ENCODE measurements around the gene SHC1.
A peak's percentile ranks its signal among the peaks of the same experiment; 100 is the strongest.

The SHC1 gene

GRCh38 chr1:155007251-155007828 lies 36.8 kb upstream of the SHC1 start:
- TF ChIP-seq, protein P1, sequence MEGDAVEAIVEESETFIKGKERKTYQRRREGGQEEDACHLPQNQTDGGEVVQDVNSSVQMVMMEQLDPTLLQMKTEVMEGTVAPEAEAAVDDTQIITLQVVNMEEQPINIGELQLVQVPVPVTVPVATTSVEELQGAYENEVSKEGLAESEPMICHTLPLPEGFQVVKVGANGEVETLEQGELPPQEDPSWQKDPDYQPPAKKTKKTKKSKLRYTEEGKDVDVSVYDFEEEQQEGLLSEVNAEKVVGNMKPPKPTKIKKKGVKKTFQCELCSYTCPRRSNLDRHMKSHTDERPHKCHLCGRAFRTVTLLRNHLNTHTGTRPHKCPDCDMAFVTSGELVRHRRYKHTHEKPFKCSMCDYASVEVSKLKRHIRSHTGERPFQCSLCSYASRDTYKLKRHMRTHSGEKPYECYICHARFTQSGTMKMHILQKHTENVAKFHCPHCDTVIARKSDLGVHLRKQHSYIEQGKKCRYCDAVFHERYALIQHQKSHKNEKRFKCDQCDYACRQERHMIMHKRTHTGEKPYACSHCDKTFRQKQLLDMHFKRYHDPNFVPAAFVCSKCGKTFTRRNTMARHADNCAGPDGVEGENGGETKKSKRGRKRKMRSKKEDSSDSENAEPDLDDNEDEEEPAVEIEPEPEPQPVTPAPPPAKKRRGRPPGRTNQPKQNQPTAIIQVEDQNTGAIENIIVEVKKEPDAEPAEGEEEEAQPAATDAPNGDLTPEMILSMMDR (IDR thresholded peaks at IDR 0.05; ENCODE audit: low read depth, low read length, missing control alignments), result no peak
- DNase-seq (ENCODE audit: low read depth), result no peak
- no peak overlapping the region for H3K4me3 ChIP-seq (ENCODE audit: low read depth, low read length)

GRCh38 chr1:155006601-155007101 lies 36.1 kb upstream of the SHC1 start:
- DNase-seq (ENCODE audit: low read depth), result no peak
- H3K4me3 ChIP-seq (ENCODE audit: low read depth, low read length), result no peak overlapping the region
- TF ChIP-seq, protein P1 (IDR thresholded peaks at IDR 0.05; ENCODE audit: low read depth, low read length, missing control alignments), result no peak

DNA sequence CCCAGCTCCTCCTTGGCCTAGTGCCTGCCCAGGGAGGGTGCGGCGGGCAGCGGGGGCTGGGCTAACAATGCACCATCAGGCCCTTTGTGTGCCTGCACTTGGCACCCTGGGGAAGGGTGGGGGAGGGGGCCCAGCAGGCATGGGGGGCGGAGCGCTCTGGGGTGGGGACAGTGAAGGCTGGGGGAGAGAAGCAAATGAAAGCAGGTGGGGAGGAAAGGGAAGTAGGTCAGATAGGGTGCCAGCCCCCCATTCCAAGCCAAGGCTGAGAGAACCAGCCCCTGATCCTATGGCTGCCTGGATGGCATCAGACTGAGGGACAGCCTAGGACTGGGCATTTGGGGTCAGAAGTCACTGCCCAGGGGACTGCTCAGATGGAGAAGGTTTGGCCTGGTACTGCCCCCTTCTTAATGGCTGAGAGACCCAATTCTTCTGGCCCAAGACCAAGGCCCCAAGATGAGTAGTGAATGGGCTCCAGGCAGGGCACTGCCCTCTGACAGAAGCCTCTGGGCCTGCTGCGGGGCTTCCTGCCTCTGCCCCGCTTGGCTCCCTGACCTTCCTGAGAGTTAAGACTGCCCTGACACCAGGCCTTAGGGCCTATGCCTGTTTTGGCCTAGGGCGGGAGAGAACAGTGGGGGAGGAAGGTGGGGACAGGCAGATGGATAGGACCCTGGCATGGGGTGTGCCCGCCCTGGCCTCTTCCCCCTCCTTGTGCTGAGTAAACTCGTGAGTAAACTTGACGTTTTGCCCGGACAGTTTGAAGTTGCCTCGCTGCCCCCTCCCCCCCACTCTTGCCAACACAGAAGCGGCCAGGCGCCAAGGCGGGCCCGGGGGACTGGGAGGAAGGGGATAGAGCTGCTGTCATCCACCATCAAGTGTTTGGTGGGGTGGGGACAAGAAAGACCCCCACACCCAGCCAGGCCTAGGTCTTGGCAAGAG lies 34.8 kb upstream of the SHC1 start:
- peak overlapping the region; percentile 91; the same call in 1 of the 2 replicates for H3K4me3 ChIP-seq (ENCODE audit: low read depth, low read length)
- TF ChIP-seq, protein P1 (IDR thresholded peaks at IDR 0.05; ENCODE audit: low read depth, low read length, missing control alignments), result no peak
- no peak for DNase-seq (ENCODE audit: low read depth)

- TF ChIP-seq, protein P1 (IDR thresholded peaks at IDR 0.05; ENCODE audit: low read depth, low read length, missing control alignments), result no peak
- DNase-seq (ENCODE audit: low read depth), result no peak
Measured at GRCh38 chr1:155004352-155005075, 34.0 kb upstream of the SHC1 start.

DNA sequence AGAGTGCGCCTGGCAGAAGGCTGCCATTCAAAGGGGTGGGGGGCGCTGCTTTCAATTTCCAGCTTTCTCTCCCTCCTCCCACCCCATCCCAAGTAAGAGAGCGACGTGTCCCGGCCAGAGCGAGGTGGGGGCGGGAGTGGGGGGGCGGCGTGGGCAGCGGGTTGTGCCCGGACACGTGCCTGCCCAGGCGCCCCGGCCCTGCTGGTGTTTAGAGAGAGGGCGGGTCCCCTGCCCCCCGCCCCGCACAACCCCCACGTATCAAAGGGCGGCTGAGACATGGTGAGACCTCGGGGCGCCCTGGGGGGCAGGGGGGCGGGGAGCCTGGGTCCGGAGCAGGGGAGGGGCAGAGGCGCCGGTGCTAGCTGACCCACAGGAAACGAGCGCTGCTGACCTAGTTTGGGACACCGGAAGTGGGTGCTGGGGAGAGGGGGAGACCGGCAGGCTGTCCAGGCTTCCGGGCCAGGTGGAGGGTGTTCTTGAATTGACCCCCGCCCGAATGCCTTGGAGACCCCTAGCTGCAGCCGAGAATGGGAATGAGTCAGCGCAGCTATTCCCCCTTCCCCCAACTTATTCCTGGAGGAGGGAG lies 33.3 kb upstream of the SHC1 start:
- peak overlapping the region; percentile 91 for H3K4me3 ChIP-seq (ENCODE audit: low read depth, low read length)
- TF ChIP-seq, protein P1 (IDR thresholded peaks at IDR 0.05; ENCODE audit: low read depth, low read length, missing control alignments), result no peak
- DNase-seq (ENCODE audit: low read depth), result no peak

More at GRCh38 chr1:155004352-155005075, 34.0 kb upstream of the SHC1 start:
- H3K4me3 ChIP-seq (ENCODE audit: low read depth, low read length), result peak overlapping the region; percentile 91

- no peak for DNase-seq (ENCODE audit: low read depth)
- TF ChIP-seq, protein P1 (IDR thresholded peaks at IDR 0.05; ENCODE audit: low read depth, low read length, missing control alignments), result no peak
Measured at GRCh38 chr1:155003227-155003765, 32.7 kb upstream of the SHC1 start.

More at GRCh38 chr1:155003227-155003765, 32.7 kb upstream of the SHC1 start:
- peak overlapping the region; percentile 91 for H3K4me3 ChIP-seq (ENCODE audit: low read depth, low read length)
